A673 (cell line): ENCODE results near the gene SNX33.

Source experiments
- CTCF ChIP-seq: fragments of 300-800, 200-600 bp; sonication (generic); conservative IDR thresholded peaks from 2 replicates; pipeline ENCODE4 v1.5.1; 2017; ENCODE audit warnings: low read depth, mild to moderate bottlenecking, antibody characterized with exemption, low read length, moderate library complexity, mixed read lengths
- EZH2 ChIP-seq: fragments of 200-600 bp; sonication (generic); IDR thresholded peaks from 2 replicates; pipeline ENCODE4 v1.6.1; 2017; ENCODE audit warnings: borderline replicate concordance, low read depth, mild to moderate bottlenecking, mixed read lengths, antibody characterized with exemption, low read length; ENCODE audit not compliant: poor library complexity, severe bottlenecking

GRCh38 chr15:75659141-75659771, 11.5 kb downstream of the SNX33 start:
- TF ChIP-seq CTCF (no peak), EZH2 (no peak)
